Measurements from ENCODE around the gene SH3BGRL.
"Not testable (repeated sequence)": the region's sequence is repeated elsewhere in the genome, so short reads cannot be mapped to it uniquely, and the experiment has no call there.

DNA sequence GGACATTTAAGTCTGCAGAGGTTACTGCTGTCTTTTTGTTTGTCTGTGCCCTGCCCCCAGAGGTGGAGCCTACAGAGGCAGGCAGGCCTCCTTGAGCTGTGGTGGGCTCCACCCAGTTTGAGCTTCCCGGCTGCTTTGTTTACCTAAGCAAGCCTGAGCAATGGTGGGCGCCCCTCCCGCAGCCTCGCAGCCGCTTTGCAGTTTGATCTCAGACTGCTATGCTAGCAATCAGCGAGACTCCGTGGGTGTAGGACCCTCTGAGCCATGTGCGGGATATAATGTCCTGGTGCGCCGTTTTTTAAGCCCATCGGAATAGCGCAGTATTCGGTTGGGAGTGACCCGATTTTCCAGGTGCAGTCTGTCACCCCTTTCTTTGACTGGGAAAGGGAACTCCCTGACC is 143.4 kb downstream of the SH3BGRL start:
- TF ChIP-seq, protein P1, sequence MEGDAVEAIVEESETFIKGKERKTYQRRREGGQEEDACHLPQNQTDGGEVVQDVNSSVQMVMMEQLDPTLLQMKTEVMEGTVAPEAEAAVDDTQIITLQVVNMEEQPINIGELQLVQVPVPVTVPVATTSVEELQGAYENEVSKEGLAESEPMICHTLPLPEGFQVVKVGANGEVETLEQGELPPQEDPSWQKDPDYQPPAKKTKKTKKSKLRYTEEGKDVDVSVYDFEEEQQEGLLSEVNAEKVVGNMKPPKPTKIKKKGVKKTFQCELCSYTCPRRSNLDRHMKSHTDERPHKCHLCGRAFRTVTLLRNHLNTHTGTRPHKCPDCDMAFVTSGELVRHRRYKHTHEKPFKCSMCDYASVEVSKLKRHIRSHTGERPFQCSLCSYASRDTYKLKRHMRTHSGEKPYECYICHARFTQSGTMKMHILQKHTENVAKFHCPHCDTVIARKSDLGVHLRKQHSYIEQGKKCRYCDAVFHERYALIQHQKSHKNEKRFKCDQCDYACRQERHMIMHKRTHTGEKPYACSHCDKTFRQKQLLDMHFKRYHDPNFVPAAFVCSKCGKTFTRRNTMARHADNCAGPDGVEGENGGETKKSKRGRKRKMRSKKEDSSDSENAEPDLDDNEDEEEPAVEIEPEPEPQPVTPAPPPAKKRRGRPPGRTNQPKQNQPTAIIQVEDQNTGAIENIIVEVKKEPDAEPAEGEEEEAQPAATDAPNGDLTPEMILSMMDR (conservative IDR thresholded peaks at IDR 0.05; ENCODE audit: low read length), result not testable (repeated sequence)
- TF ChIP-seq EZH2phosphoT487 (IDR thresholded peaks at IDR 0.05; ENCODE audit: borderline replicate concordance, low read depth, low read length), result not testable (repeated sequence)

Data from OCI-LY7 (cell line).